Subcutaneous abdominal adipose tissue (tissue), 5 donors: Measurements from ENCODE around the gene TRUB1.

ENCODE experiments used
- H3K27ac ChIP-seq: one replicate; pipeline ENCODE4 v1.7.0; 2013; ENCODE audit warnings: low read depth, mild to moderate bottlenecking, inconsistent platforms, low read length, moderate library complexity
- H3K27me3 ChIP-seq, 5 donors: one replicate each; pipeline ENCODE4 v1.7.0; 2013; ENCODE audit warnings: low read length in 5 of 5, inconsistent platforms in 1 of 5; ENCODE audit not compliant: control insufficient read depth in 5 of 5, insufficient read depth in 4 of 5
- H3K36me3 ChIP-seq, 5 donors: one replicate each; pipeline ENCODE4 v1.7.0; 2013; ENCODE audit warnings: low read length in 5 of 5; ENCODE audit not compliant: control insufficient read depth in 5 of 5, insufficient read depth in 5 of 5
- H3K4me1 ChIP-seq, 5 donors: one replicate each; pipeline ENCODE4 v1.7.0; 2013; ENCODE audit warnings: low read length in 5 of 5, mild to moderate bottlenecking in 3 of 5, moderate library complexity in 1 of 5; ENCODE audit not compliant: control insufficient read depth in 5 of 5, insufficient read depth in 5 of 5
- H3K4me3 ChIP-seq, 5 donors: one replicate each; pipeline ENCODE4 v1.7.0; 2013; ENCODE audit warnings: low read length in 5 of 5, low read depth in 1 of 5
- H3K9ac ChIP-seq, 5 donors: one replicate each; pipeline ENCODE4 v1.7.0; 2013; ENCODE audit warnings: low read length in 5 of 5, mild to moderate bottlenecking in 4 of 5, moderate library complexity in 3 of 5
- H3K9me3 ChIP-seq, 5 donors: one replicate each; pipeline ENCODE4 v1.7.0; 2013; ENCODE audit warnings: low read length in 5 of 5; ENCODE audit not compliant: control insufficient read depth in 5 of 5
- donor health status: healthy.
- donor health status: healthy.
- donor health status: healthy.
- donor health status: healthy.
- donor health status: healthy.

The TRUB1 gene

DNA sequence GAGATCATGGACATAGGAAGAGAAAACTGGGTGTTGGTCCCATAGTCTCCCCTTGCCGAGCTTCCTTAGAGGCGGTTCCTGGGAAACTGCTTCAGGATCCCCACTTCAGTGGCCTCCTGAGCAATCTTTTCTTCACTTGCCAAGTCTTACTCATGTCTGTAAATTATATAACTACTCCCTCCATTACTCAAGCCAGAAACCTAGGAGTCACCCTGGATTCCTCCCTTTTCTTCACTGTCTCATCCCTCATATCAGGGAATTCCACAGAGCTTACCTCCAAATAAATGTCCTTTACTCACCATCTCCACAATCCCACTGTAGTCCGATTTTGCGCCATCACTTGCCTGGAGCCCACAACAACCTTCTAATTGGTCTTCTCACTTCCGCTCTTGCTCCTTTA, 29.1 kb upstream of the TRUB1 start:
- no peaks in the 10 kb centered on the region for H3K9me3 ChIP-seq
- H3K4me1 ChIP-seq: no peaks in the 10 kb centered on the region
- H3K27ac ChIP-seq: no peak overlapping the region
- no peak overlapping the region for H3K4me3 ChIP-seq
- H3K36me3 ChIP-seq: no peaks in the 10 kb centered on the region
- no peak overlapping the region for H3K9ac ChIP-seq
- H3K27me3 ChIP-seq: no peaks in the 10 kb centered on the region

DNA sequence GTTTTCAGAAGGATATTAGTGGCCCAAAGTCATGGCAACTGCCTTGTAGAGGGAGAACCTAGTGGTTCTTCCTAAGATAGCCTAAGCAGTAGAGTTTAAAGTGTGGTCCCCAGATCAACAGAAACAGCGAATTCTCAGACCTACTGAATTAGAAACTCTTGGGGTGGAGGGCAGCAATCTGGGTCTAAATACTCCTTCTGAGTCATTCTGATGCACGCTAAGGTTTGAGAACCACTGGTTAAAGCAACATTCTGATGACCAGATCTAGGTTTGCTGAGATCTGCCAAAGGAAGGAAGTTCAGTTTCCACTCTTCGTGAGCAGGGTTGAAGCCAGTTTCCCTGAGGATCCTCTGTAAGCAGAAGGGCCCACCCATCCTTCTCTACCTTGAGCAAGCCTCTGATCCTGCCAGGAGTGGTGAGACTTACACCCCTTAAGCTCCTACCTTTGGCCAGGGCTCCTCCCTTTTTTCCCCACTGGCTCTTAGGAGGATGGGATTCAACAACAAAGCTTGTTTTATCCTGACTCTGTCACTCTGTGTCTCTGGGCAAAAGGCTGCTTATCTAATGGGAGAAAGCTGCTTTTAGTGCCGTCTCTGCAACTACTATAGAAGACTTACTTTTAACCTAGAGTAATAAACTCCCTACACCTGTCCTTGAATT, 26.8 kb upstream of the TRUB1 start:
- no peaks in the 10 kb centered on the region for H3K4me1 ChIP-seq
- no peaks in the 10 kb centered on the region for H3K9me3 ChIP-seq
- H3K4me3 ChIP-seq: no peak overlapping the region
- no peak overlapping the region for H3K9ac ChIP-seq
- H3K27ac ChIP-seq: no peak overlapping the region
- no peaks in the 10 kb centered on the region for H3K27me3 ChIP-seq
- H3K36me3 ChIP-seq: no peaks in the 10 kb centered on the region

DNA sequence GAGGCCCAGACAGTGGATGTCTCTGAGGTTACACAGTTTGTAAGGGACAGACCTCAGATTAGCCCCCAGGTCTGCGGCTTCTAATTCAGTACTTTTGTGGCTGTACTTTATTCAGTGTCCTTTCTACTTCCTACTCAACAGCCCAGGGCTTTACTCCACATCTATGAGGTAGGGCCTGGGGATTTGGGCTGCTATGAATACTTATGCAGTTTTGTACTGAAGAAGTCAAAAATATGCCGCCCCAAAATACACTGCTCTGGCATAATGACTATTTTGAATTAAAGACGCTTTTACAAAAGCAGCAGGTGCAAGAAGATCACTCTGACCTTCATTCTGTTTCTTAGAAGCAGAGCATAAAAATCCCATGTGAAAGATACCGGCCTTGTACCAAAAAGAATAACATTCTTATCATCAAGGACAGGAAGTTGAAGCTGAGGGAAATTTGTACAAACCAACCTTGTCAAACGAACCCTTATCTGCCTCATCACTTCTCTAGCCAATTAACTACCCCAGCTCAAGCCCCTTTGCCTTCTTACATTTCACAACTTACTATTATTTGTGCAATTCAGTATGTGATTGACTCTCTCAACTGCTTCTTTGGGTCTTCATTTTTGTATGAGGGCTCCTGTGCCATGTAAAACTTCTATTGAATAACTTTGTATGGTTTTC, 26.1 kb upstream of the TRUB1 start:
- Histone ChIP-seq H3K36me3 (no peaks in the 10 kb centered on the region), H3K4me3 (no peak overlapping the region), H3K9ac (no peak overlapping the region), H3K27ac (no peak overlapping the region), H3K4me1 (no peaks in the 10 kb centered on the region), H3K27me3 (no peaks in the 10 kb centered on the region), H3K9me3 (no peaks in the 10 kb centered on the region)

DNA sequence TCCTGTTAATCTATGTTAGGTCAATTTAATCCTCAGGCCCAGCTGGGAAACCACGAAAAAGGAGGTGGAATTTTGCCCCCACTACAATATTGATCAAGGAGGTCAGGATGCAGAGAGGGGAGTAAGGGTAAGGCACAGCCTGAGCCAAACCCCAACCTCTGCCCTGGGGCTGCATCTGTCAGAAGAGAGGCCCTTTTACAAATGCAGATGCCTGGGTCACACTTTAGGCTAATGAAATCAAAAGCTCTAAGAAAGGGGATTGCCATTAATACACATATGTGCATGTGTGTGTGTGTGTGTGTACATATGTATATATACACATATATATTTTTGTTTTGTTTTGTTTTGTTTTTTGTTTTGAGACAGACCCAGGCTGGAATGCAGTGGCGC, 25.5 kb upstream of the TRUB1 start:
- no peaks in the 10 kb centered on the region for H3K4me1 ChIP-seq
- H3K27me3 ChIP-seq: no peaks in the 10 kb centered on the region
- H3K27ac ChIP-seq: no peak overlapping the region
- no peaks in the 10 kb centered on the region for H3K36me3 ChIP-seq
- H3K9ac ChIP-seq: no peak overlapping the region
- H3K9me3 ChIP-seq: no peaks in the 10 kb centered on the region
- no peak overlapping the region for H3K4me3 ChIP-seq

DNA sequence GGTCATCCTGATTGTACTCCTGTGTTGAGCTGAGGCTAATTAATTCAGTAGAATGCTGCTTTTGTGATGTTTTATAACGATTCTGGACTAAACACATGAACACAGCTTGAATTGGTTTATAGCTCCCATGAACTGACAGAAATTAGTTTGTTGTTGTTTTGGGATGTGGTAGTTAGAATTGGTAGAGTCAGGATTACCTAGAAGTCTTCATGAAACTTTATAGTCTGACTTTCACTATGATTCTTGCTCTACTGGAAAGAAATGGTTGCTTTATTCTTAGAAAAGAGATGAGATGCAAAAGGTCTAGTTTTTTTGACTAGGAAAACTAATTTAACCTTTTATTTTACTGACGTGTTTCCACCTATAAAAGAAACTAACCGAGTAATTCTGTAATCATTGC, 23.4 kb upstream of the TRUB1 start:
- Histone ChIP-seq H3K9ac (no peak overlapping the region), H3K4me1 (no peaks in the 10 kb centered on the region), H3K27me3 (no peaks in the 10 kb centered on the region), H3K9me3 (no peaks in the 10 kb centered on the region), H3K36me3 (no peaks in the 10 kb centered on the region), H3K4me3 (no peak overlapping the region), H3K27ac (no peak overlapping the region)

DNA sequence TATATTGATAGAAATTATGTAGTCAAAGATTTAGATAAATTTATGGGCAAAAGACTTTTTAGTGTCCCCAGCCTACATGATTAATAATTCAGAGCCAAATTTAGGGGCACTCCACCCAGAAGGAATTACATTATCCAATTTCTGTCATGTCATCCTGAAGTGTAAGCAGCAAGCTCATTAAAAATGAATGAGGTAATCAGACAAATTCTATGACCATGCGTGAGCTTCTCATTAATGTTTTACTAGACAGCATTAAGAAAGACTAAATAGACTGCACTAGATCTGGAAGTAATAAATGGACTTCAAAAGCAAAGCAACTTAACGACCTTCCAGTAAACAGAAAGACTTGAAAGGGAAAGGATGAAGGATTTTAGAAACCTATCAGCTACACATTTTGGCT, 22.7 kb upstream of the TRUB1 start:
- H3K36me3 ChIP-seq: no peaks in the 10 kb centered on the region
- H3K9ac ChIP-seq: no peak overlapping the region
- no peak overlapping the region for H3K4me3 ChIP-seq
- no peaks in the 10 kb centered on the region for H3K27me3 ChIP-seq
- no peak overlapping the region for H3K27ac ChIP-seq
- H3K9me3 ChIP-seq: no peaks in the 10 kb centered on the region
- H3K4me1 ChIP-seq: no peaks in the 10 kb centered on the region

DNA sequence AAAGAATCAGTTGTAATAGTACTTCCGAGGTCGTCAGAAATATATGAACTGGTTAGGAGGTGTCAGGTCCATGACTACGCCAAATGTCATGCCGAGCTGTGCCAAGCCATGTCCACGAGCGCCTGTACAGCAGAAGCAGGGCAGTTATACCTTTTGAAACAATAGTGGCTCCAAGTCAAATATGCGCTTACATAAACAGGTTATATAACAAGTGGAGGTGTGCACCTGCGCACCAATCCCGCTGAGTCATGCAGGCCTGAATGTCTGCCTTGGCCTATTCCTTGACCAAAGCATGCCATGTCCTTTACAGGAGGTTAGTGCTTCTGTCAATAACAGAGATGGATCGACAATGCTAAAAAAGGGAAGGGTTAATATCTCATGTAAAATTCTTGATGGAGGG, 21.3 kb upstream of the TRUB1 start:
- Histone ChIP-seq H3K4me1 (no peaks in the 10 kb centered on the region), H3K36me3 (no peaks in the 10 kb centered on the region), H3K9ac (no peak overlapping the region), H3K4me3 (no peak overlapping the region), H3K27me3 (no peaks in the 10 kb centered on the region), H3K27ac (no peak overlapping the region), H3K9me3 (no peaks in the 10 kb centered on the region)

DNA sequence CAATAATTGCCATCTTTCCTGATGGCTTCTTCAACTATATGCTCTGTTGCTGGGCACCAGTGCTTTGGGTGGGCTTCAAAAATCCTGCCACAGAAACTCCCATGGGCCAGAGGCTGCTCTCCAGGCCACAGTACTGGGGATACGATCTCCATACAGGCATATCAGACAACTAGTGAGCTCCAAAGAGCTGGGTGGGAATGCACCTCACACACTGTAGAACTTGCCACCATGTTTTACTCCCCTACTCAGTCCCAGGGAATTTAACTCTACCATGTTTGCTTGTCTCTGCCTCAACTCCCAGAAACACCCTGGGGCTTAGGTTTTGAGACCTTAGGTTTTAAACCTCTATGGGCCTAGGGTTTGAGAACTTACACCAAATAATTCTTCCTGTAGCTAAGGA, 20.5 kb upstream of the TRUB1 start:
- no peak overlapping the region for H3K4me3 ChIP-seq
- H3K27me3 ChIP-seq: no peaks in the 10 kb centered on the region
- H3K9me3 ChIP-seq: no peaks in the 10 kb centered on the region
- no peaks in the 10 kb centered on the region for H3K4me1 ChIP-seq
- no peaks in the 10 kb centered on the region for H3K36me3 ChIP-seq
- no peak overlapping the region for H3K9ac ChIP-seq
- H3K27ac ChIP-seq: no peak overlapping the region

DNA sequence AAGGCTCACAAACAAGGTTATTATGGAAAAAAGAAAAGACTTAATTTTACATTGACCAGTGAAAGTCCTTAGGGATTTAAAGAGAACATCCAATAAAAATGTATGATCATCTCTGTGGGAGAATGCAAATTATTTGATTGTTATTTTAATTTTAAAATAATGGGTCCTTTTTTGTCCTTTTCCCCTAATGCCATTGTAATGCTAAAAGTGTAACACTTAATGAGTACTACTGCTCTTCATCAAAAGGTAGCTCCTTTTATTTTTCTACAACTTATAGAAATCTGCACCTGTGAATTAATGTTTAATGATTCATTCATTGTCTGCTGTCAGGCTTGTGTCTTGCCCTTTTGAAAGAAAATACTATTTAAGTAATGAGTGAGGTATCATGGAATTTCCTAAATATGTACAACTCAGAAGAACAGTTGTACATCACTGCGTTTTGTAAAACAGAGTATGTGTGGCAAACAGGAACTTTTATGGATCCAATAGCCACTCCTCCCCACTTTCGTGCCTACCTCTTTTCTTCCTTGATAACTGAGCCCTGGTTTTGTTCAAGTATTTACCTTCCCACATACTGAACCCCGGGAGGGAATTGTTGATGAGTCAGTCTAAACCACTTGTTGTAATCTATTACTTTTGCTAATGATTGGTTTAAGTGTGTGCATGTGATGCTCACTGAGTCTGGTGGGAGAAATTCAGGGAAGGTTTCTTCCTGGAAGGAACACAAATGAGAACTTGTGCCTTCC, 19.9 kb upstream of the TRUB1 start:
- H3K4me3 ChIP-seq: no peak overlapping the region
- no peaks in the 10 kb centered on the region for H3K36me3 ChIP-seq
- no peak overlapping the region for H3K27ac ChIP-seq
- H3K4me1 ChIP-seq: no peaks in the 10 kb centered on the region
- H3K9ac ChIP-seq: no peak overlapping the region
- H3K9me3 ChIP-seq: no peaks in the 10 kb centered on the region
- H3K27me3 ChIP-seq: no peaks in the 10 kb centered on the region

DNA sequence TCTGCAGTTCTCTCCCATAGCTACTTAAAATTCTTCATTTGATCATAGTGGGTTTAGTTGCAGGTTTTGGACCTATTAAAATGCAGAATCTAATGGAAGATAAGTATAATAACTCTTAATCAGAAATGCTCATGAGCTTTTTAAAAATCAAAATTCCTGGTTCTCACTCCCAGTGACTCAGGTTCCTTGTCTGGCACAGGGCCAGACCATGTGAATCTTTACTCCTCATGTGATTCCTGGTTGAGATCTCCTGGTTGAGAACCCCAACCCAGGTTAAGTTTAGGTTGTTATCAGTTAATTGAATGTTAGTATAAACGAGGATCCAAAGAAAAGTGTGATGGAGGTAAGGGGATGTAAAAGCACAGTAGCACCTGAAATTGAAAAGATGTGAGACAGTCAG, 17.5 kb upstream of the TRUB1 start:
- no peaks in the 10 kb centered on the region for H3K36me3 ChIP-seq
- H3K4me1 ChIP-seq: peaks cover 0 to 1% (median 0%) of the 10 kb centered on the region in 5 donors
- no peak overlapping the region for H3K9ac ChIP-seq
- no peaks in the 10 kb centered on the region for H3K9me3 ChIP-seq
- H3K4me3 ChIP-seq: no peak overlapping the region
- no peaks in the 10 kb centered on the region for H3K27me3 ChIP-seq
- H3K27ac ChIP-seq: no peak overlapping the region
